ENCODE results near the gene NFE2L2.
"Not testable (repeated sequence)": the region's sequence is repeated elsewhere in the genome, so short reads cannot be mapped to it uniquely, and the experiment has no call there.

NFE2L2 gene

GRCh38 chr2:177255227-177255601 lies 9.3 kb downstream of the NFE2L2 start:
- no peak for DNase-seq

- DNase-seq: no peak
Measured at GRCh38 chr2:177254433-177255226, 9.9 kb downstream of the NFE2L2 start.

- no peak for DNase-seq
Measured at GRCh38 chr2:177253704-177254103, 10.8 kb downstream of the NFE2L2 start.

- no peak for DNase-seq
Measured at GRCh38 chr2:177252808-177253531, 11.6 kb downstream of the NFE2L2 start.

GRCh38 chr2:177251165-177251542 lies 13.4 kb downstream of the NFE2L2 start:
- no peak for DNase-seq

- no peak for DNase-seq
Measured at GRCh38 chr2:177250461-177250860, 14.1 kb downstream of the NFE2L2 start.

GRCh38 chr2:177249038-177249437 lies 15.5 kb downstream of the NFE2L2 start:
- no peak for DNase-seq

- DNase-seq: no peak
Measured at GRCh38 chr2:177247693-177248262, 16.7 kb downstream of the NFE2L2 start.

GRCh38 chr2:177246523-177247030 lies 17.9 kb downstream of the NFE2L2 start:
- DNase-seq: not testable (repeated sequence)

GRCh38 chr2:177246000-177246399 lies 18.5 kb downstream of the NFE2L2 start:
- DNase-seq: no peak

- no peak for DNase-seq
Measured at GRCh38 chr2:177245010-177245422, 19.5 kb downstream of the NFE2L2 start.

GRCh38 chr2:177244244-177244771 lies 20.2 kb downstream of the NFE2L2 start:
- no peak for DNase-seq

- no peak for DNase-seq
Measured at GRCh38 chr2:177243476-177243875, 21.1 kb downstream of the NFE2L2 start.

- DNase-seq: no peak
Measured at GRCh38 chr2:177243073-177243472, 21.5 kb downstream of the NFE2L2 start.

- no peak for DNase-seq
Measured at GRCh38 chr2:177242121-177242987, 22.2 kb downstream of the NFE2L2 start.

GRCh38 chr2:177241711-177242120 lies 22.8 kb downstream of the NFE2L2 start:
- DNase-seq: no peak

GRCh38 chr2:177239932-177240630 lies 24.4 kb downstream of the NFE2L2 start:
- no peak for DNase-seq

GRCh38 chr2:177239053-177239452 lies 25.5 kb downstream of the NFE2L2 start:
- DNase-seq: no peak

- no peak for DNase-seq
Measured at GRCh38 chr2:177237932-177238331, 26.6 kb downstream of the NFE2L2 start.

- DNase-seq: no peak
Measured at GRCh38 chr2:177235855-177236437, 28.6 kb downstream of the NFE2L2 start.

GRCh38 chr2:177234267-177234666 lies 30.3 kb downstream of the NFE2L2 start:
- no peak for DNase-seq

Data from stimulated activated CD4-positive, alpha-beta T cell treated with anti-CD3 and anti-CD28 coated beads, Interleukin-2, amount 100 ng/mL, for 48 hours (primary cell).